Bronchial epithelial cell (primary cell): ENCODE data around the gene MTFMT. TPM values are rescaled to one million over a fixed set of nuclear protein-coding genes. Genes with fewer than 3 reads are reported as not detected.

ENCODE experiments used
- DNase-seq: peaks from one replicate; pipeline ENCODE4 v3.0.0-alpha.2; 2010; ENCODE audit warnings: low read depth
- FAIRE-seq: peaks from 2 replicates; lab custom pipeline; 2011; peaks lifted over from hg19 to GRCh38; lab: Jason Lieb, UNC
- H3K27me3 ChIP-seq: 2 replicates; pipeline ENCODE4 v1.5.1; 2011; ENCODE audit warnings: low read length; ENCODE audit not compliant: control insufficient read depth, insufficient read depth
- H3K36me3 ChIP-seq: 2 replicates; pipeline ENCODE4 v1.5.1; 2011; ENCODE audit warnings: low read length; ENCODE audit not compliant: control insufficient read depth, insufficient read depth
- H3K4me3 ChIP-seq: 2 replicates; pipeline ENCODE4 v1.5.1; 2011; ENCODE audit warnings: mild to moderate bottlenecking, low read depth, low read length, control low read depth
- CTCF ChIP-seq: IDR thresholded peaks from 2 replicates; pipeline ENCODE4 v1.5.1; 2011; ENCODE audit warnings: mild to moderate bottlenecking, moderate library complexity, low read length, control low read depth, inconsistent platforms; ENCODE audit not compliant: insufficient read depth, severe bottlenecking
- total RNA-seq: library from RNA; depleted of rRNA; stranded (reverse); fragments of >200 nt; gene quantifications from 2 replicates; pipeline ENCODE4 v1.2.1, GENCODE V29; 2014

Gene MTFMT
- total RNA-seq, 1 donor from 2014 or later, result 17.4 TPM

GRCh38 chr15:64997745-64998375 is 31.6 kb downstream of the MTFMT start:
- FAIRE-seq (no peak), DNase-seq (no peak)
- no peak overlapping the region for H3K4me3 ChIP-seq
- no peaks in the 10 kb centered on the region for H3K36me3 ChIP-seq
- no peak for TF ChIP-seq CTCF
- H3K27me3 ChIP-seq, result no peaks in the 10 kb centered on the region

- Histone ChIP-seq H3K4me3 (no peak overlapping the region), H3K36me3 (no peaks in the 10 kb centered on the region), H3K27me3 (no peaks in the 10 kb centered on the region)
- FAIRE-seq (no peak), DNase-seq (no peak)
- TF ChIP-seq CTCF, result no peak
Measured at GRCh38 chr15:64997066-64997465, 32.4 kb downstream of the MTFMT start.

GRCh38 chr15:64993290-64993689 is 36.1 kb downstream of the MTFMT start:
- no peak for TF ChIP-seq CTCF
- Histone ChIP-seq H3K27me3 (no peaks in the 10 kb centered on the region), H3K36me3 (no peaks in the 10 kb centered on the region), H3K4me3 (no peak overlapping the region)
- FAIRE-seq (no peak), DNase-seq (no peak)

GRCh38 chr15:64991536-64992135 is 37.8 kb downstream of the MTFMT start:
- H3K27me3 ChIP-seq, result no peaks in the 10 kb centered on the region
- no peaks in the 10 kb centered on the region for H3K36me3 ChIP-seq
- no peak overlapping the region for H3K4me3 ChIP-seq
- no peak for DNase-seq
- no peak for TF ChIP-seq CTCF
- FAIRE-seq, result no peak

- DNase-seq (no peak), FAIRE-seq (no peak)
- Histone ChIP-seq H3K4me3 (peak overlapping the region; percentile 99), H3K27me3 (no peaks in the 10 kb centered on the region), H3K36me3 (no peaks in the 10 kb centered on the region)
- no peak for TF ChIP-seq CTCF
Measured at GRCh38 chr15:64990168-64990470, 39.3 kb downstream of the MTFMT start.
